GM18909 (cell line): ENCODE measurements around the gene KRTAP19-4.
"Not testable (repeated sequence)": the region's sequence is repeated elsewhere in the genome, so short reads cannot be mapped to it uniquely, and the experiment has no call there.

Experiments
- ATAC-seq: cut with Tn5 transposase; IDR thresholded peaks from one replicate; pipeline ENCODE4 v1.9.1; 2021; ENCODE audit warnings: mild to moderate bottlenecking; ENCODE audit not compliant: unreplicated experiment, poor library complexity

KRTAP19-4 gene

GRCh38 chr21:30497065-30497464 lies at the start of gene KRTAP19-4:
Gene KRTAP19-4 (minus strand): TSS chr21:30497165. CDS start chr21:30497110, 55 bp downstream.
- ATAC-seq = no peak

GRCh38 chr21:30541764-30542163 lies 44.8 kb upstream of the KRTAP19-4 start, which contains the start of gene KRTAP19-6:
Gene KRTAP19-6 (minus strand): TSS chr21:30541864. CDS start chr21:30541833, 31 bp downstream.
- no peak for ATAC-seq

GRCh38 chr21:30518876-30519275 lies 21.9 kb upstream of the KRTAP19-4 start:
- no peak for ATAC-seq

- no peak for ATAC-seq
These were observed 18.7 kb upstream of the KRTAP19-4 start for GRCh38 chr21:30515681-30516080.

GRCh38 chr21:30505621-30506205 lies 8.7 kb upstream of the KRTAP19-4 start:
- ATAC-seq = not testable (repeated sequence)

GRCh38 chr21:30502041-30502440 lies 5.1 kb upstream of the KRTAP19-4 start, which contains the start of gene KRTAP19-5:
Gene KRTAP19-5 (minus strand): TSS chr21:30502141. CDS start chr21:30502090, 51 bp downstream.
- ATAC-seq = no peak

GRCh38 chr21:30491963-30492428 lies 5.0 kb downstream of the KRTAP19-4 start, which contains the start of gene KRTAP19-3:
Gene KRTAP19-3 (minus strand): TSS chr21:30492013. CDS start chr21:30491957, 56 bp downstream.
- ATAC-seq = no peak

GRCh38 chr21:30487336-30487735 lies 9.6 kb downstream of the KRTAP19-4 start, which contains the start of gene KRTAP19-2:
Gene KRTAP19-2 (minus strand): TSS chr21:30487436. CDS start chr21:30487348, 88 bp downstream.
- no peak for ATAC-seq

- ATAC-seq = no peak
These were observed 10.8 kb downstream of the KRTAP19-4 start for GRCh38 chr21:30486180-30486579.

- ATAC-seq = no peak
These were observed 14.8 kb downstream of the KRTAP19-4 start for GRCh38 chr21:30482130-30482529.

- ATAC-seq = no peak
These were observed 16.8 kb downstream of the KRTAP19-4 start, which contains the start of gene KRTAP19-1 for GRCh38 chr21:30480145-30480544. Gene KRTAP19-1 (minus strand): TSS chr21:30480367. CDS start chr21:30480317, 50 bp downstream.

GRCh38 chr21:30479259-30479658 lies 17.7 kb downstream of the KRTAP19-4 start:
- ATAC-seq = no peak

- no peak for ATAC-seq
These were observed 19.0 kb downstream of the KRTAP19-4 start for GRCh38 chr21:30478004-30478403.

- no peak for ATAC-seq
These were observed 27.9 kb downstream of the KRTAP19-4 start for GRCh38 chr21:30468900-30469714.

GRCh38 chr21:30463713-30464112 lies 33.3 kb downstream of the KRTAP19-4 start:
- no peak for ATAC-seq

GRCh38 chr21:30448514-30448913 lies 48.5 kb downstream of the KRTAP19-4 start:
- ATAC-seq = no peak

GRCh38 chr21:30447056-30447455 lies 49.9 kb downstream of the KRTAP19-4 start:
- ATAC-seq = no peak
